ENCODE data around the gene MTA1.

GRCh38 chr14:105380756-105381155, 38.9 kb upstream of the MTA1 start:
- TF ChIP-seq CTCF (IDR thresholded peaks at IDR 0.05; ENCODE audit: insufficient read depth, low read length, poor library complexity, severe bottlenecking): no peak
- TF ChIP-seq EZH2phosphoT487 (conservative IDR thresholded peaks at IDR 0.05; ENCODE audit: low read length): no peak

All from SU-DHL-6 (cell line).